Progenitor cell of endocrine pancreas (in vitro differentiated cells): ENCODE data around the gene ABHD5. TPM values are rescaled to one million over a fixed set of nuclear protein-coding genes. Genes with fewer than 3 reads are reported as not detected.
A peak's percentile ranks its signal among the peaks of the same experiment; 100 is the strongest.

Experiments used
- DNase-seq: peaks from one replicate; pipeline ENCODE4 v3.0.0; 2021; ENCODE audit warnings: low spot score; ENCODE audit not compliant: unreplicated experiment
- H3K27ac Mint-ChIP-seq: 2 replicates; pipeline ENCODE4 v1.8.0; 2021; ENCODE audit warnings: mild to moderate bottlenecking, moderate library complexity, mixed read lengths
- H3K27me3 Mint-ChIP-seq: 2 replicates; pipeline ENCODE4 v1.8.0; 2021; ENCODE audit warnings: mixed read lengths
- H3K36me3 Mint-ChIP-seq: 2 replicates; pipeline ENCODE4 v1.8.0; 2022; ENCODE audit warnings: mixed read lengths; ENCODE audit not compliant: insufficient read depth
- H3K4me1 Mint-ChIP-seq: 2 replicates; pipeline ENCODE4 v1.8.0; 2021; ENCODE audit warnings: low read depth, mixed read lengths
- H3K4me3 Mint-ChIP-seq: 2 replicates; pipeline ENCODE4 v1.8.0; 2021; ENCODE audit warnings: low read depth, mild to moderate bottlenecking, moderate library complexity, mixed read lengths
- H3K9me3 Mint-ChIP-seq: 2 replicates; pipeline ENCODE4 v1.8.0; 2021; ENCODE audit warnings: low read depth, mixed read lengths
- total RNA-seq: library from RNA; stranded (reverse); gene quantifications from 2 replicates; pipeline ENCODE4 v1.2.1, GENCODE V29; 2021
- TF ChIP-seq, protein P1 (sequence below): fragments of 200-600 bp; sonication (generic); IDR thresholded peaks from one replicate; pipeline ENCODE4 v1.5.0; 2021; ENCODE audit warnings: antibody characterized with exemption, mild to moderate bottlenecking; ENCODE audit not compliant: unreplicated experiment

ABHD5 gene
- total RNA-seq, 1 donor from 2014 or later: 14.8 TPM

DNA sequence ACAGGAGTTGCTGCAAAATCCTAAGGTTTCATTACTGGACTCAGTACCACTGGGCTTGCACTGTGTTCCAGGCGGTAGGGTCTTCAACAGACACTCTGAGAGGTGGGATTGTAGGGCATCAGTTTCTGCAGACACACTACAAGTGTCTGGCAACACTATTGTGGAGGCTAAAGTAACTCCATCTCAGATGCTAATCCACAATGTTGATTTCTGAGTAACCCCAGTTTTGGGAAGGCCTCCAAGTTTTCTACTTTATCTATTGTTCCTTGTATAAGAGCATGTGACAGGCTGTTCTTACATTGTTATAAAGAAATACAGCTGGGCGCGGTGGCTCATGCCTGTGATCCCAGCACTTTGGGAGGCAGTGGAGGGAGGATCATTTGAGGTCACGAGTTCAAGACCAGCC is 2.5 kb upstream of the ABHD5 start:
- no peak overlapping the region for H3K27ac Mint-ChIP-seq
- H3K9me3 Mint-ChIP-seq: peaks cover 5% of the 10 kb centered on the region
- H3K4me3 Mint-ChIP-seq: no peak overlapping the region
- peaks cover 7% of the 10 kb centered on the region for H3K36me3 Mint-ChIP-seq
- H3K4me1 Mint-ChIP-seq: peaks cover 22% of the 10 kb centered on the region
- TF ChIP-seq, protein P1, sequence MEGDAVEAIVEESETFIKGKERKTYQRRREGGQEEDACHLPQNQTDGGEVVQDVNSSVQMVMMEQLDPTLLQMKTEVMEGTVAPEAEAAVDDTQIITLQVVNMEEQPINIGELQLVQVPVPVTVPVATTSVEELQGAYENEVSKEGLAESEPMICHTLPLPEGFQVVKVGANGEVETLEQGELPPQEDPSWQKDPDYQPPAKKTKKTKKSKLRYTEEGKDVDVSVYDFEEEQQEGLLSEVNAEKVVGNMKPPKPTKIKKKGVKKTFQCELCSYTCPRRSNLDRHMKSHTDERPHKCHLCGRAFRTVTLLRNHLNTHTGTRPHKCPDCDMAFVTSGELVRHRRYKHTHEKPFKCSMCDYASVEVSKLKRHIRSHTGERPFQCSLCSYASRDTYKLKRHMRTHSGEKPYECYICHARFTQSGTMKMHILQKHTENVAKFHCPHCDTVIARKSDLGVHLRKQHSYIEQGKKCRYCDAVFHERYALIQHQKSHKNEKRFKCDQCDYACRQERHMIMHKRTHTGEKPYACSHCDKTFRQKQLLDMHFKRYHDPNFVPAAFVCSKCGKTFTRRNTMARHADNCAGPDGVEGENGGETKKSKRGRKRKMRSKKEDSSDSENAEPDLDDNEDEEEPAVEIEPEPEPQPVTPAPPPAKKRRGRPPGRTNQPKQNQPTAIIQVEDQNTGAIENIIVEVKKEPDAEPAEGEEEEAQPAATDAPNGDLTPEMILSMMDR: no peak
- DNase-seq: no peak
- H3K27me3 Mint-ChIP-seq: no peaks in the 10 kb centered on the region

DNA sequence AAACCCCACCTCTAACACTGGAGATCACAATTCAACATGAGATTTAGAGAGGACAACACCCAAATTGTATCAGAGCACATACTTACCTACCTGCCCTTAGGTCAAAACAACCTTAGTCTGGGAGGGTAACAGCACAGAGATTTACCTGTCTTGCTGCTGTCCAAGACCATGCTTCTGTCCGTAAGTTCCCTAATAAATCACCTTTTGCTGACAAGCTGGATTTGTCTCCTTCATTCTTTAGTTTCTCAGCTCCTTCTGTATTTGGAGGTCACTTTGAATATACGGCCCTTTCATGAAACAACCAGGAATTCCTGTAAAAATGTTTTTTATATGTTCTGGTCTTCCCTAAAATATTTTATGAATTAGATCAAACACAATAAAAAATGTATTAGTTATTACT is 1.6 kb upstream of the ABHD5 start:
- peaks cover 6% of the 10 kb centered on the region for H3K36me3 Mint-ChIP-seq
- H3K4me1 Mint-ChIP-seq: peaks cover 28% of the 10 kb centered on the region
- peaks cover under 1% of the 10 kb centered on the region for H3K9me3 Mint-ChIP-seq
- H3K27me3 Mint-ChIP-seq: no peaks in the 10 kb centered on the region
- no peak for DNase-seq
- TF ChIP-seq, protein P1: no peak
- H3K4me3 Mint-ChIP-seq: peak overlapping the region; percentile 93
- peak overlapping the region; percentile 98 for H3K27ac Mint-ChIP-seq

DNA sequence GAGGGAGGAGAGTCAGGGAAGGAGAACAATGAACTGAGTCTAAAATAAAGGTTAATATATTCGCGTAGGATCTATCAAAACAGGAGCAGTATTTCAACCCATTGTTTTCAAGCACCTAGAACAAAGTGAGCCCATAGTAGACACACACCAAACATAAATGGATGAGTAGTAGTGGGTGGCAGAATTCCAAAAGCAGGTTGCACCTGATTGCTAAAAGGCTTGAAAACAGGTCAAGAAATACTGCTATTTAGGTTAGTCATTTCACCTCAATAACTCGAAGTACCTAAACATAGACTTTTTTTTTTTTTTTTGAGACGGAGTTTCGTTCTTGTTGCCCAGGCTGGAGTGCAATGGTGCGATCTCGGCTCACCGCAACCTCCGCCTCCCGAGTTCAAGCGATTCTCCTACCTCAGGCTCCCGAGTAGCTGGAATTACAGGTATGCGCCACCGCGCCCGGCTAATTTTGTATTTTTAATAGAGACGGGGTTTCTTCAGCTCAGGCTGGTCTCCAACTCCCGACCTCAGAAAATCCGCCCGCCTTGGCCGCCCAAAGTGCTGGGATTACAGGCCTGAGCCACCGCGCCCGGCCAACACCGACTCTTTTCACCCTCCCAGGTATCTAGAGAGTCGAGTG is 855 bp upstream of the ABHD5 start:
- Mint-ChIP-seq H3K4me1 (peaks cover 31% of the 10 kb centered on the region), H3K36me3 (peaks cover 6% of the 10 kb centered on the region), H3K4me3 (peak overlapping the region; percentile 93), H3K27ac (peak overlapping the region; percentile 98), H3K27me3 (no peaks in the 10 kb centered on the region), H3K9me3 (no peaks in the 10 kb centered on the region)
- no peak for DNase-seq
- TF ChIP-seq, protein P1: no peak

DNA sequence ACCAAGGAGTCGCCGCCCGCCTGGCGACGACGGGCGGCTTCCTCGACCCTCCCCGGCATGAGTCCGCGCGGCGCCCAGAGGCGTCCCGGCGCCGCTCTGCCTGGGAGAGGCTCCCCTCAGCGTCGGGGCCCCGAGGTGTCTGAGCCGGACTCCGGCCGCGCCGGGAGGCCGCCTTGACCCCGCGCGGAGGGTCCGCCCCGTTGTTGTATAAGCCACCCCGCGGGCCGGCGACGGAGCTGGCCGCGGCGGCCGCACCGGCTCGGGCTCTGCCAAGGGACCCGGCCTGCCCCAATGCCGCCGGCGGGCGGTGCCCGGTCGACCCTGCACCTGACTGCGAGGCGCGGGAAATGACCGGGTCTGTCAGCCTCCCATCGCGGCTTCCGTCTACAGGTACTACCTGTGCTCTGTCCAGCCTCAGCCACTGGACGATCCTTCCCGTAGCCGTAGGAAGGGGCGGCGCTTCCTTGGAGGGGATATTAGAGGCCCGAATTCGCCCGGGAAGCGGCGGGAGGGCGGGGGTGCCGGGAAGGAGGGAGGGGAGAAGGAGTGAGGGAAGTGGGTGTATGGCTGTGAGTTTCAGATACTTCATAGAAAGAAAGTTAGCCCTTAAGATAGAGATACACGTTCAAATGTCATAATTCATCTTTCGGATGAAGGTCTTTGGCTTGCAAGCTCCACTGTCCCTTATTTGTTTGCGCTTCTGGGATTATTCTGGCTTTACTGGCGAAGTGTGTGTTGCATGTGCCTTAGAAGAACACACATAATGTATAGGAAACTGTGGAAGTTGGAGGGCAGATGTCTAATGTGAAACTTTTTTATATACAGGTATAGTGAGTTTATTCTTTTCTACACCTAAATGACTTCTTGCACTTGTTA is 620 bp downstream of the ABHD5 start:
- Mint-ChIP-seq H3K27me3 (no peaks in the 10 kb centered on the region), H3K9me3 (no peaks in the 10 kb centered on the region), H3K27ac (peak overlapping the region; percentile 96), H3K4me1 (peaks cover 37% of the 10 kb centered on the region), H3K36me3 (peaks cover 3% of the 10 kb centered on the region), H3K4me3 (peak overlapping the region; percentile 93)
- TF ChIP-seq, protein P1: no peak
- DNase-seq: peak; percentile 64

DNA sequence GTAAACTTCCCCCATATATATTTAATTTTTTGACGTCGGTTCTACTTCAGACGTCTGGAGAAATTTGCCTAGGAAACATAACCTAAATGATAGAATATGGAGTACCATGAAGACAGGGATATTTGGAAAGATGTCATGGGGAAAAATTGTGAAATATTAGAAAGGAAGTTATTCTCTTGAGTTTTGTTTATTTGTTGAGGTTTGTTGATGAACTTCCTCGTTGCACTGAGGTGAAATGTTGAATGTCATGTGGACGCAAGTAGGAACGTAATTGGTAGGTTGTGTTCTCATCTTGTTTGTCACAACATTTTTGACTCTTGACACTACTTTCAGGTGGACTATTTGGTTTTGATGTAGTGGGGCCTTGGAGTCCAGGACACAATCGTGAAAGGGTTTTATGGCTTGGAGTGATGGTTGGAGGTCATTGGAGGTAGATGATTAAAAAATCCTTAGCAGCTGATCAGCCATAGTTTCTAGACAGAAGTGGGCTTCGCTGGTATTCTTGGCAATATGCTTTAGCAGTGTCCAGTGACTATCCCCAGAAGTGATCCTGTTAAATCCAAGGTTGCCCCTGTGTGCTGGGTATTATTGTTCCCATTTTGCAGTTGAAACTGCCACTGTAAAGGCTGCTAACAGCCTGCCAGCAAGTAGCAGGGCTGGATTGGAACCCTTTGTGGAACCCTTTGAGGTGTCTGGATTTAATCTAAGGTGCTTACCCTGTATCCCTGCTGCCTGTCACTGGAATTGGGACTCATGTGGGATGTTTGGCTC is 1.5 kb downstream of the ABHD5 start:
- no peaks in the 10 kb centered on the region for H3K27me3 Mint-ChIP-seq
- H3K4me3 Mint-ChIP-seq: peak overlapping the region; percentile 84
- TF ChIP-seq, protein P1: no peak
- peaks cover 3% of the 10 kb centered on the region for H3K36me3 Mint-ChIP-seq
- peak overlapping the region; percentile 96 for H3K27ac Mint-ChIP-seq
- DNase-seq: no peak
- H3K4me1 Mint-ChIP-seq: peaks cover 39% of the 10 kb centered on the region
- no peaks in the 10 kb centered on the region for H3K9me3 Mint-ChIP-seq
